GM23338 (cell line): ENCODE results near the gene TARS3. TPM values are rescaled to one million over a fixed set of nuclear protein-coding genes. Genes with fewer than 3 reads are reported as not detected.

Source experiments
- ATAC-seq: fragments of 200-7000 bp; cut with Tn5 transposase; 3 replicates; pipeline ENCODE4 v1.9.1; 2020
- DNase-seq: peaks from one replicate; pipeline ENCODE4 v3.0.0-alpha.2; 2015; ENCODE audit warnings: low spot score
- H2AFZ ChIP-seq: fragments of 200-600 bp; sonication (generic); 2 replicates; pipeline ENCODE4 v1.8.0; 2016; ENCODE audit warnings: antibody characterized with exemption, mild to moderate bottlenecking, moderate library complexity
- H3F3A ChIP-seq: fragments of 200-600 bp; sonication (generic); replicated peaks from 2 replicates; pipeline ENCODE4 v1.8.0; 2017; ENCODE audit warnings: antibody characterized with exemption, mixed run types, low read depth
- H3K27ac ChIP-seq: fragments of 200-600 bp; sonication (generic); 2 replicates; pipeline ENCODE4 v1.6.1; 2016; ENCODE audit warnings: low read depth
- H3K27me3 ChIP-seq: fragments of 200-600 bp; sonication (generic); 2 replicates; pipeline ENCODE4 v1.8.0; 2016; ENCODE audit warnings: mild to moderate bottlenecking, mixed run types, moderate library complexity; ENCODE audit not compliant: insufficient read depth
- H3K36me3 ChIP-seq: fragments of 200-600 bp; sonication (generic); 2 replicates; pipeline ENCODE4 v1.8.0; 2016; ENCODE audit warnings: mild to moderate bottlenecking; ENCODE audit not compliant: insufficient read depth
- H3K4me1 ChIP-seq: fragments of 200-600 bp; sonication (generic); 2 replicates; pipeline ENCODE4 v1.8.0; 2016; ENCODE audit warnings: mild to moderate bottlenecking, moderate library complexity; ENCODE audit not compliant: insufficient read depth
- H3K4me2 ChIP-seq: fragments of 200-600 bp; sonication (generic); 2 replicates; pipeline ENCODE4 v1.7.1; 2017; ENCODE audit warnings: mixed run types
- H3K4me3 ChIP-seq: fragments of 200-600 bp; sonication (generic); 2 replicates; pipeline ENCODE4 v1.6.1; 2016; ENCODE audit warnings: mixed run types
- H3K79me2 ChIP-seq: fragments of 200-600 bp; sonication (generic); replicated peaks from 2 replicates; pipeline ENCODE4 v1.8.0; 2017; ENCODE audit warnings: mild to moderate bottlenecking; ENCODE audit not compliant: insufficient read depth
- H3K9me2 ChIP-seq: fragments of 200-600 bp; sonication (generic); 2 replicates; pipeline ENCODE4 v1.8.0; 2017; ENCODE audit not compliant: insufficient read depth
- H4K20me1 ChIP-seq: fragments of 200-600 bp; sonication (generic); replicated peaks from 2 replicates; pipeline ENCODE4 v1.8.0; 2017; ENCODE audit warnings: mild to moderate bottlenecking; ENCODE audit not compliant: insufficient read depth
- H3K27ac Mint-ChIP-seq: 2 replicates; pipeline ENCODE4 v1.8.0; 2020; ENCODE audit warnings: inconsistent platforms, mild to moderate bottlenecking, moderate library complexity, mixed read lengths
- H3K27me3 Mint-ChIP-seq: 3 replicates; pipeline ENCODE4 v1.8.0; 2022; ENCODE audit warnings: low read depth, mild to moderate bottlenecking, moderate library complexity, mixed read lengths, inconsistent platforms; ENCODE audit not compliant: insufficient read depth, poor library complexity
- H3K36me3 Mint-ChIP-seq: 3 replicates; pipeline ENCODE4 v1.8.0; 2021; ENCODE audit warnings: low read depth, mild to moderate bottlenecking, inconsistent platforms, moderate library complexity, mixed read lengths
- H3K4me1 Mint-ChIP-seq: 3 replicates; pipeline ENCODE4 v1.8.0; 2020; ENCODE audit warnings: mild to moderate bottlenecking, inconsistent platforms, mixed read lengths
- H3K4me3 Mint-ChIP-seq: 3 replicates; pipeline ENCODE4 v1.8.0; 2021; ENCODE audit warnings: moderate library complexity, mild to moderate bottlenecking, inconsistent platforms, mixed read lengths
- H3K9me3 Mint-ChIP-seq: 3 replicates; pipeline ENCODE4 v1.8.0; 2020; ENCODE audit warnings: moderate library complexity, mild to moderate bottlenecking, inconsistent platforms, mixed read lengths
- CREB1 ChIP-seq: fragments of 250-450 bp; sonication (Bioruptor Pico); IDR thresholded peaks from 2 replicates; pipeline ENCODE4 v1.5.0; 2020; ENCODE audit warnings: low read depth, mild to moderate bottlenecking, moderate library complexity
- CTCF ChIP-seq, 2 experiments: fragments of 200-600 bp in 1 of 2; sonication (generic) in 1 of 2; conservative IDR thresholded peaks; 2 replicates each; pipeline versions ENCODE4 v1.5.1 to v1.6.1; 2016 to 2017; ENCODE audit warnings: antibody characterized with exemption in 2 of 2, low read depth in 2 of 2, mild to moderate bottlenecking in 2 of 2, moderate library complexity in 1 of 2
- EZH2 ChIP-seq: fragments of 200-600 bp; sonication (generic); IDR thresholded peaks from one replicate; pipeline ENCODE4 v1.8.0; 2017; ENCODE audit warnings: antibody characterized with exemption, mild to moderate bottlenecking, low read depth; ENCODE audit not compliant: unreplicated experiment
- JUNB ChIP-seq: IDR thresholded peaks from one replicate; pipeline ENCODE4 v1.6.1; 2016; ENCODE audit warnings: antibody characterized with exemption; ENCODE audit not compliant: unreplicated experiment
- NANOG ChIP-seq: IDR thresholded peaks from 2 replicates; pipeline ENCODE4 v1.6.1; 2016; ENCODE audit warnings: antibody characterized with exemption, borderline replicate concordance
- STAT1 ChIP-seq: IDR thresholded peaks from one replicate; pipeline ENCODE4 v1.6.1; 2016; ENCODE audit warnings: antibody characterized with exemption; ENCODE audit not compliant: unreplicated experiment
- ZNF331 ChIP-seq: fragments of 250-450 bp; sonication (Bioruptor Pico); IDR thresholded peaks from 2 replicates; pipeline ENCODE4 v1.5.0; 2020; ENCODE audit warnings: low read depth, mild to moderate bottlenecking, moderate library complexity
- polyA plus RNA-seq: library from polyadenylated mRNA; unstranded; fragments of >200 nt; fragmentation: Nextera tagmentation; extraction: Ambion mirVana; gene quantifications from 2 replicates; pipeline ENCODE4 v1.2.1, GENCODE V29; 2016
- total RNA-seq: library from RNA; depleted of rRNA; stranded (reverse); fragments of >200 nt; shearing (Covaris generic); gene quantifications from 2 replicates; pipeline ENCODE4 v1.2.3, GENCODE V29; 2014
- TF ChIP-seq, protein P1 (sequence below): fragments of 250-450 bp; sonication (Bioruptor Pico); IDR thresholded peaks from 2 replicates; pipeline ENCODE4 v1.5.0; 2020; ENCODE audit warnings: mild to moderate bottlenecking, moderate library complexity

The TARS3 gene
- total and polyA plus RNA-seq, 2 experiments from 2014 or later, result 13.0 to 15.4 TPM

GRCh38 chr15:101662203-101662602 lies 62.1 kb downstream of the TARS3 start:
- ATAC-seq (no peak), DNase-seq (no peak)
- Histone ChIP-seq H4K20me1 (no peaks in the 10 kb centered on the region), H3K4me2 (no peak overlapping the region), H3K4me1 (no peaks in the 10 kb centered on the region), H3K36me3 (0 out of 2 replicates have a peak, but pooled peaks cover 3% of the 10 kb centered on the region), H3F3A (no peaks in the 10 kb centered on the region), H3K27ac (no peak overlapping the region), H3K27me3 (no peaks in the 10 kb centered on the region), H2AFZ (no peak overlapping the region), H3K4me3 (no peak overlapping the region), H3K79me2 (no peaks in the 10 kb centered on the region), H3K9me2 (no peaks in the 10 kb centered on the region)
- peaks cover 3% of the 10 kb centered on the region; the same call in 2 of the 3 replicates for H3K9me3 Mint-ChIP-seq
- no peak overlapping the region for H3K4me3 Mint-ChIP-seq
- peaks cover 1% of the 10 kb centered on the region for H3K27me3 Mint-ChIP-seq
- H3K4me1 Mint-ChIP-seq, result peaks cover 4% of the 10 kb centered on the region; the same call in 2 of the 3 replicates
- H3K27ac Mint-ChIP-seq, result no peak overlapping the region
- TF ChIP-seq CTCF (conservative IDR thresholded peaks at IDR 0.05; ENCODE audit: low read depth in 2 of 2), result no peak
- no peak for TF ChIP-seq NANOG
- no peak for TF ChIP-seq STAT1
- no peak for TF ChIP-seq JUNB
- TF ChIP-seq, protein P1, sequence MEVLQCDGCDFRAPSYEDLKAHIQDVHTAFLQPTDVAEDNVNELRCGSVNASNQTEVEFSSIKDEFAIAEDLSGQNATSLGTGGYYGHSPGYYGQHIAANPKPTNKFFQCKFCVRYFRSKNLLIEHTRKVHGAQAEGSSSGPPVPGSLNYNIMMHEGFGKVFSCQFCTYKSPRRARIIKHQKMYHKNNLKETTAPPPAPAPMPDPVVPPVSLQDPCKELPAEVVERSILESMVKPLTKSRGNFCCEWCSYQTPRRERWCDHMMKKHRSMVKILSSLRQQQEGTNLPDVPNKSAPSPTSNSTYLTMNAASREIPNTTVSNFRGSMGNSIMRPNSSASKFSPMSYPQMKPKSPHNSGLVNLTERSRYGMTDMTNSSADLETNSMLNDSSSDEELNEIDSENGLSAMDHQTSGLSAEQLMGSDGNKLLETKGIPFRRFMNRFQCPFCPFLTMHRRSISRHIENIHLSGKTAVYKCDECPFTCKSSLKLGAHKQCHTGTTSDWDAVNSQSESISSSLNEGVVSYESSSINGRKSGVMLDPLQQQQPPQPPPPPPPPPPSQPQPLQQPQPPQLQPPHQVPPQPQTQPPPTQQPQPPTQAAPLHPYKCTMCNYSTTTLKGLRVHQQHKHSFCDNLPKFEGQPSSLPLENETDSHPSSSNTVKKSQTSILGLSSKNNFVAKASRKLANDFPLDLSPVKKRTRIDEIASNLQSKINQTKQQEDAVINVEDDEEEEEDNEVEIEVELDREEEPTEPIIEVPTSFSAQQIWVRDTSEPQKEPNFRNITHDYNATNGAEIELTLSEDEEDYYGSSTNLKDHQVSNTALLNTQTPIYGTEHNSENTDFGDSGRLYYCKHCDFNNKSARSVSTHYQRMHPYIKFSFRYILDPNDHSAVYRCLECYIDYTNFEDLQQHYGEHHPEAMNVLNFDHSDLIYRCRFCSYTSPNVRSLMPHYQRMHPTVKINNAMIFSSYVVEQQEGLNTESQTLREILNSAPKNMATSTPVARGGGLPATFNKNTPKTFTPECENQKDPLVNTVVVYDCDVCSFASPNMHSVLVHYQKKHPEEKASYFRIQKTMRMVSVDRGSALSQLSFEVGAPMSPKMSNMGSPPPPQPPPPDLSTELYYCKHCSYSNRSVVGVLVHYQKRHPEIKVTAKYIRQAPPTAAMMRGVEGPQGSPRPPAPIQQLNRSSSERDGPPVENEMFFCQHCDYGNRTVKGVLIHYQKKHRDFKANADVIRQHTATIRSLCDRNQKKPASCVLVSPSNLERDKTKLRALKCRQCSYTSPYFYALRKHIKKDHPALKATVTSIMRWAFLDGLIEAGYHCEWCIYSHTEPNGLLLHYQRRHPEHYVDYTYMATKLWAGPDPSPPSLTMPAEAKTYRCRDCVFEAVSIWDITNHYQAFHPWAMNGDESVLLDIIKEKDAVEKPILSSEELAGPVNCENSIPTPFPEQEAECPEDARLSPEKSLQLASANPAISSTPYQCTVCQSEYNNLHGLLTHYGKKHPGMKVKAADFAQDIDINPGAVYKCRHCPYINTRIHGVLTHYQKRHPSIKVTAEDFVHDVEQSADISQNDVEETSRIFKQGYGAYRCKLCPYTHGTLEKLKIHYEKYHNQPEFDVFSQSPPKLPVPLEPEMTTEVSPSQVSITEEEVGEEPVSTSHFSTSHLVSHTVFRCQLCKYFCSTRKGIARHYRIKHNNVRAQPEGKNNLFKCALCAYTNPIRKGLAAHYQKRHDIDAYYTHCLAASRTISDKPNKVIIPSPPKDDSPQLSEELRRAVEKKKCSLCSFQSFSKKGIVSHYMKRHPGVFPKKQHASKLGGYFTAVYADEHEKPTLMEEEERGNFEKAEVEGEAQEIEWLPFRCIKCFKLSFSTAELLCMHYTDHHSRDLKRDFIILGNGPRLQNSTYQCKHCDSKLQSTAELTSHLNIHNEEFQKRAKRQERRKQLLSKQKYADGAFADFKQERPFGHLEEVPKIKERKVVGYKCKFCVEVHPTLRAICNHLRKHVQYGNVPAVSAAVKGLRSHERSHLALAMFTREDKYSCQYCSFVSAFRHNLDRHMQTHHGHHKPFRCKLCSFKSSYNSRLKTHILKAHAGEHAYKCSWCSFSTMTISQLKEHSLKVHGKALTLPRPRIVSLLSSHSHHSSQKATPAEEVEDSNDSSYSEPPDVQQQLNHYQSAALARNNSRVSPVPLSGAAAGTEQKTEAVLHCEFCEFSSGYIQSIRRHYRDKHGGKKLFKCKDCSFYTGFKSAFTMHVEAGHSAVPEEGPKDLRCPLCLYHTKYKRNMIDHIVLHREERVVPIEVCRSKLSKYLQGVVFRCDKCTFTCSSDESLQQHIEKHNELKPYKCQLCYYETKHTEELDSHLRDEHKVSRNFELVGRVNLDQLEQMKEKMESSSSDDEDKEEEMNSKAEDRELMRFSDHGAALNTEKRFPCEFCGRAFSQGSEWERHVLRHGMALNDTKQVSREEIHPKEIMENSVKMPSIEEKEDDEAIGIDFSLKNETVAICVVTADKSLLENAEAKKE (CRISPR knock-in tag), result no peak
- TF ChIP-seq CREB1 (CRISPR knock-in tag), result no peak
- no peak for TF ChIP-seq EZH2
- TF ChIP-seq ZNF331 (CRISPR knock-in tag), result no peak
- H3K36me3 Mint-ChIP-seq, result peaks cover 4% of the 10 kb centered on the region
